Measurements from ENCODE around the gene RRP15.

Gene RRP15

DNA sequence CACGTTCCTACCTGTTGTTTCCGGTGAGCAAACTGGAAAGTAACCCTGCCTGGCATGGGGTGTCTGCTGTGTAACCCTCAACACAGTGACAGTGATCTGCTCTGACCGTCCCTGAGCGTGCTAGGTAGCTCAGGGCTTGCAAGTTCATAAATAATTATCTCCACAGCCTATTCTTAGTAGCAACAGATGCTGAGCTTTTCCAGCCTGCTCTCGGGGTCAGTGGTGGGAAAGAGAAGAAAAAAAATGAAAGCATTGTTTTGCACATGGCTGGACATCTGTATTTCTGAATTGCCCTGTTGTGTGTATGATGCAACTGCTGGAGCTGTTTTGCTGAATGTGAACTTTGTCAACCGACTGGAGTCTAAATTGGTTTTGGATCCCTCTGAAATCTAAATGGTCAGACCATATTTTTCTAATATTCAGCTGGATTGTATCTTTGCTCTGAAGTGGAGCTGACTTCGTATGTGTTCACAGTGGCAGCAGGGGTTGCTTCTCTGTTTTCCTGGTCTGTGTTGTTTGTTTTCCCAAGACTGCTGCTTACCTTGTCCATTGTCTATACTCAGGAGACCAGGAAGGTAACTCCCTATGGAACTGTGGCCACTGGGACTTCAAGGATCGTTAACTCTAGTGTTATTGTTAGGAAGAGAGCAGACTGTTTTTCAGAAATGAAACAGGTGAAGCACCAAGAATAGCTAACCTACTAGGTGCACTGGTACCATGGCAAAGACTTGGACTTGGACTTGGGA, 87.0 kb downstream of the RRP15 start:
- H3K4me1 ChIP-seq (ENCODE audit: control insufficient read depth, insufficient read depth, low read length) = peaks cover 13% of the 10 kb centered on the region
- no peak overlapping the region for H3K4me3 ChIP-seq (ENCODE audit: low read length)

DNA sequence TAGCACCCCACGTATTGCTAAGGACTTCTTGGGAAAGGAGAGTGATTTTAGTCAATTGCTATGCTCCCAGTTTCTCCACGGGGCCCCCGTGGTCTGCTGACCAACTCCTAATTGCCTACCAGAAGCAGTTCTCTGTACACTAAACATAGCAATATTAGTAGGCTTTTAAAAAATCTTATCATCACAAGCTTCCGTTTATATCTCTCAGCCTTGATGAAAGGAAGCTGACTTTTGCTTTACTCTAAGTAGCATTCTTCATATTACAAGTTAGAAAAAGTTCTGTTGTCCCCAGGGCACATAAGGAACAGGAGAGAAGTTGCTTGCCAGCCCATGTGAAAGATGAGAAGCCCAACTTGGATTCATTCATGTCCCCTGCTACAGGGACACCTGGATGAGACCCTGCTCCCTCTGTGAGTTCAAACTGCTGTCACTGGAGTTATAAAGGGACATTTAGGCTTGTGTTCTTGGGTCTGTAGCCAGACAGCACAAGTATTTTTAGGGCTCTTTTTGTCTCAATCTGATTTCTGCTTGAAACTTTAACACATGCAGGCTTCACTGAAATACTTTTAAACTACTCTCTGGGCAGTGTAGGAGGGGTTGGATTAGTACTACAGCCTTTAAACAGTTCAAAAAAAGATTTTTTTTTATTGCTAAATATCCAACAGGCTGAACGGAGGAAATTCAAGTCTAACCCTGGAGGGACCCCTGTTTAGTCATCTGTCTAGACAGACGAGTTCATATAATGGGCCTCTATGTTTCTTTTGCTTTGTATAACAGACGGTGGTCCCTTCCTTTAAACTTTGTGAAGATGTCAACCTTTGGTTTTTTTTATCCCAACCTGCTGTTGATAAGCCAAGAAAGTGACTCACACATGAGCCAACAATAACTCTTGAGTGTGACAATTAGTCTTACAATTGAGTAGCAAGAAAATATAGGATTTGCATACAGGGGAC, 89.6 kb downstream of the RRP15 start:
- no peak overlapping the region for H3K9ac ChIP-seq (ENCODE audit: low read length)
- H3K27me3 ChIP-seq (ENCODE audit: control insufficient read depth, insufficient read depth, low read length) = no peaks in the 10 kb centered on the region
- H3K4me1 ChIP-seq (ENCODE audit: control insufficient read depth, insufficient read depth, low read length) = peaks cover 13% of the 10 kb centered on the region
- H3K36me3 ChIP-seq (ENCODE audit: control insufficient read depth, insufficient read depth, low read length) = no peaks in the 10 kb centered on the region
- H3K27ac ChIP-seq (ENCODE audit: low read depth, low read length) = no peak overlapping the region
- no peak overlapping the region for H3K4me3 ChIP-seq (ENCODE audit: low read length)

More for the DNA sequence above, 87.0 kb downstream of the RRP15 start:
- no peaks in the 10 kb centered on the region for H3K36me3 ChIP-seq (ENCODE audit: control insufficient read depth, insufficient read depth, low read length)
- no peaks in the 10 kb centered on the region for H3K27me3 ChIP-seq (ENCODE audit: control insufficient read depth, insufficient read depth, low read length)
- H3K9ac ChIP-seq (ENCODE audit: low read length) = no peak overlapping the region
- H3K27ac ChIP-seq (ENCODE audit: low read depth, low read length) = peak overlapping the region; percentile 8

DNA sequence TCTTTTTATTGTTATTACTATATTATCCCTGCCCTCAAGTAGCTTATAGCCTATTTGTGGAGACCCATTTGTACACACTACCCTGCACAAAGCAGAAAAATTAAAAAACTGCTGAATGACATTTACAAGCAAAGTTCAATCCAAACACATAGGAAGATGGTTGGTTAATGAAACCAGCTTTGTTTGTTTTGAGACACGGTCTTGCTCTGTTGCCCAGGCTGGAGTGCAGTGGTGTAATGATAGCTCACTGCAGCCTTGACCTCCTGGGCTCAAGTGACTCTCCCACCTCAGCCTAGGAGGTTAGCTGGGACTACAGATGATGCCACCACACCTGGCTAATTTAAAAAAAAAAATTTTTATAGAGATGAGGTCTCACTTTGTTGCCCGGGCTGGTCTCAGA, 91.6 kb downstream of the RRP15 start:
- Histone ChIP-seq H3K27me3 (ENCODE audit: control insufficient read depth, insufficient read depth, low read length) (no peaks in the 10 kb centered on the region), H3K4me3 (ENCODE audit: low read length) (no peak overlapping the region), H3K27ac (ENCODE audit: low read depth, low read length) (no peak overlapping the region), H3K9ac (ENCODE audit: low read length) (no peak overlapping the region), H3K4me1 (ENCODE audit: control insufficient read depth, insufficient read depth, low read length) (peaks cover 20% of the 10 kb centered on the region), H3K36me3 (ENCODE audit: control insufficient read depth, insufficient read depth, low read length) (no peaks in the 10 kb centered on the region)

- Histone ChIP-seq H3K27ac (ENCODE audit: low read depth, low read length) (no peak overlapping the region), H3K36me3 (ENCODE audit: control insufficient read depth, insufficient read depth, low read length) (no peaks in the 10 kb centered on the region), H3K4me1 (ENCODE audit: control insufficient read depth, insufficient read depth, low read length) (peaks cover 19% of the 10 kb centered on the region), H3K27me3 (ENCODE audit: control insufficient read depth, insufficient read depth, low read length) (no peaks in the 10 kb centered on the region), H3K4me3 (ENCODE audit: low read length) (no peak overlapping the region), H3K9ac (ENCODE audit: low read length) (no peak overlapping the region)
Measured at GRCh38 chr1:218377143-218377660, 92.1 kb downstream of the RRP15 start.

GRCh38 chr1:218380125-218380977, 95.3 kb downstream of the RRP15 start:
- Histone ChIP-seq H3K9ac (ENCODE audit: low read length) (no peak overlapping the region), H3K27ac (ENCODE audit: low read depth, low read length) (peak overlapping the region; percentile 14), H3K4me1 (ENCODE audit: control insufficient read depth, insufficient read depth, low read length) (peaks cover 11% of the 10 kb centered on the region)

DNA sequence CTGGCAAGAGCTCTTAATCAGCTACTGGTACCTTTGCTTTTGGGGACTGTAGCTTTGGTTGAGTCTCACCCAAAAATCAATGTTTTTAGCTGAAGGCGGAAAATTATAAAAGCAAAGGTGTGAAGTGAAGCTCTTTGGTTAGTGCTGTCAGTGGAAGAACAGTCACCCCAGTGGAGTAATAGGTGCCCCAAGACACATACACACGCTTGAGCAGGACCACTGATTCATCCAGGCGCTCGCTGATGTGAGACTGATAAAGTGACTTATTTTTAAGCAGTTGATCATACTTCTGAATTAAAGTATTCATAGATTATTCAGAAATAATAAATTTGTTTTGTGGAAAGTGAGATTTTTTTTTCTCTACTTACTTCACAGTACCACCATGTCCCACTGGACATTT, 97.2 kb downstream of the RRP15 start:
- Histone ChIP-seq H3K36me3 (ENCODE audit: control insufficient read depth, insufficient read depth, low read length) (no peaks in the 10 kb centered on the region), H3K4me3 (ENCODE audit: low read length) (no peak overlapping the region), H3K27ac (ENCODE audit: low read depth, low read length) (no peak overlapping the region), H3K4me1 (ENCODE audit: control insufficient read depth, insufficient read depth, low read length) (peaks cover 11% of the 10 kb centered on the region), H3K27me3 (ENCODE audit: control insufficient read depth, insufficient read depth, low read length) (no peaks in the 10 kb centered on the region), H3K9ac (ENCODE audit: low read length) (no peak overlapping the region)

More at GRCh38 chr1:218380125-218380977, 95.3 kb downstream of the RRP15 start:
- Histone ChIP-seq H3K4me3 (ENCODE audit: low read length) (no peak overlapping the region), H3K27me3 (ENCODE audit: control insufficient read depth, insufficient read depth, low read length) (no peaks in the 10 kb centered on the region), H3K36me3 (ENCODE audit: control insufficient read depth, insufficient read depth, low read length) (no peaks in the 10 kb centered on the region)

GRCh38 chr1:218383051-218383450, 98.0 kb downstream of the RRP15 start:
- Histone ChIP-seq H3K4me3 (ENCODE audit: low read length) (no peak overlapping the region), H3K27ac (ENCODE audit: low read depth, low read length) (no peak overlapping the region), H3K27me3 (ENCODE audit: control insufficient read depth, insufficient read depth, low read length) (no peaks in the 10 kb centered on the region), H3K9ac (ENCODE audit: low read length) (no peak overlapping the region), H3K4me1 (ENCODE audit: control insufficient read depth, insufficient read depth, low read length) (peaks cover 11% of the 10 kb centered on the region), H3K36me3 (ENCODE audit: control insufficient read depth, insufficient read depth, low read length) (no peaks in the 10 kb centered on the region)

DNA sequence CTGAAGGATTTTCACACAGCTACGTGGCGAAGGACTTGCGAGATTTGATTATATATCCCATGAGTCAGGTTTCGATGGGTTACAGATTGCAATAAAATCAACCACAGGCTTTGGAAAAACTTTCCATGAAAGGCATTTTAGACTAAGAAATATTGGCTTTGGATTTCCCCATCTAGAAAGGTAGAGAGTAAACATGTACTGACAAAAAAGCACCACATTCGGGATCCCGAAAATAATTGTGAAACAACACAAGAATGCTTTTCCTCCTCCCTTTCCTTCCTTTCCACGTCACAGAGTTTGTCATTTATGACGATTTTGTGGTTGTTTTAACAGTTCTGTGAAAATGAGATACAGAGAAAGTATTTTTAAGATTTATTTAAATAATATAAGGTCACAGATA, 98.6 kb downstream of the RRP15 start:
- Histone ChIP-seq H3K27me3 (ENCODE audit: control insufficient read depth, insufficient read depth, low read length) (no peaks in the 10 kb centered on the region), H3K4me3 (ENCODE audit: low read length) (no peak overlapping the region), H3K36me3 (ENCODE audit: control insufficient read depth, insufficient read depth, low read length) (no peaks in the 10 kb centered on the region), H3K27ac (ENCODE audit: low read depth, low read length) (no peak overlapping the region), H3K9ac (ENCODE audit: low read length) (no peak overlapping the region), H3K4me1 (ENCODE audit: control insufficient read depth, insufficient read depth, low read length) (peaks cover 11% of the 10 kb centered on the region)

DNA sequence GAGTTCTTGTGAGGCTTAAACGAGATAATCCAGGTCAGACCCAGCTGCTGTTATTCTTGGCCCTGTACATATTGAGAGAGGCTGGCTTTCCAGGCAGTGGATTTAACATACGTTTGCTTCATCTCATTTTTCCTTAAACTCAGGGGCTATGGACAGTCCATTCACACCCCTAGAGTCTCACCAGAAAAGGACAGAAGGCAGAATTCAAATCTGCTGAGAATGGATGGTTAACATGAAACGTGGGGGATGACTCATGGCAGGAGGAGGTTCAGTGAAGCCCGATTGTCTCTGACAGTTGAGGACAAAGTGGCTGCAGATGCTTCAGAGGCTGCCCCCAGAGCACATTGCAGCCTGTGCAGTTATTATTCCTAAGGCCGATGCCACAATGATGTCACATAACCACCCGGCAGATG, 99.5 kb downstream of the RRP15 start:
- Histone ChIP-seq H3K9ac (ENCODE audit: low read length) (no peak overlapping the region), H3K4me3 (ENCODE audit: low read length) (no peak overlapping the region), H3K36me3 (ENCODE audit: control insufficient read depth, insufficient read depth, low read length) (no peaks in the 10 kb centered on the region), H3K27me3 (ENCODE audit: control insufficient read depth, insufficient read depth, low read length) (no peaks in the 10 kb centered on the region), H3K4me1 (ENCODE audit: control insufficient read depth, insufficient read depth, low read length) (peaks cover 11% of the 10 kb centered on the region), H3K27ac (ENCODE audit: low read depth, low read length) (no peak overlapping the region)

Data from rectal smooth muscle tissue (tissue), 1 donor.